ENCODE results near the gene FIGN.

- TF ChIP-seq CTCF (IDR thresholded peaks at IDR 0.05) (no peak), EZH2 (IDR thresholded peaks at IDR 0.05; ENCODE audit: borderline replicate concordance, insufficient read depth, low read depth, low read length, poor library complexity, severe bottlenecking) (no peak)
Measured at GRCh38 chr2:163697846-163698637, 37.8 kb downstream of the FIGN start.
